SU-DHL-6 (cell line): ENCODE data around the gene LPCAT2.

Source experiments
- EZH2phosphoT487 ChIP-seq: fragments of 200-600 bp; sonication (generic), shearing (Covaris generic); conservative IDR thresholded peaks from 2 replicates; pipeline ENCODE4 v1.6.1; 2018; ENCODE audit warnings: mild to moderate bottlenecking, antibody characterized with exemption, low read length, moderate library complexity, mixed read lengths
- TF ChIP-seq, protein P1 (sequence below): fragments of 200-600 bp; sonication (generic); IDR thresholded peaks from one replicate; pipeline ENCODE4 v1.5.1; 2017; ENCODE audit warnings: antibody characterized with exemption, mild to moderate bottlenecking, low read length, moderate library complexity; ENCODE audit not compliant: insufficient read depth, poor library complexity, severe bottlenecking

DNA sequence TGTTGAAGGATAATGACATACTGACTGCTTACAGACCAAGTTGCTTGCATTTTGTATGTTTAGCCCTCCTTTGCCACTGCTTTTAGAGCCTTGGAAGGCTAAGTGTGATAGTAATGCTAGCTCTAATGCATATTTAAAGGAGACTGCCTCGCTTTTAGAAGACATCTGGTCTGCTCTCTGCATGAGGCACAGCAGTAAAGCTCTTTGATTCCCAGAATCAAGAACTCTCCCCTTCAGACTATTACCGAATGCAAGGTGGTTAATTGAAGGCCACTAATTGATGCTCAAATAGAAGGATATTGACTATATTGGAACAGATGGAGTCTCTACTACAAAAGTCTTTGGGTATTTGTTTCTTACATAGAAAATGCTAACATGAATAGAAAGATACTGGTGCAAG, 76.8 kb downstream of the LPCAT2 start:
- TF ChIP-seq, protein P1, sequence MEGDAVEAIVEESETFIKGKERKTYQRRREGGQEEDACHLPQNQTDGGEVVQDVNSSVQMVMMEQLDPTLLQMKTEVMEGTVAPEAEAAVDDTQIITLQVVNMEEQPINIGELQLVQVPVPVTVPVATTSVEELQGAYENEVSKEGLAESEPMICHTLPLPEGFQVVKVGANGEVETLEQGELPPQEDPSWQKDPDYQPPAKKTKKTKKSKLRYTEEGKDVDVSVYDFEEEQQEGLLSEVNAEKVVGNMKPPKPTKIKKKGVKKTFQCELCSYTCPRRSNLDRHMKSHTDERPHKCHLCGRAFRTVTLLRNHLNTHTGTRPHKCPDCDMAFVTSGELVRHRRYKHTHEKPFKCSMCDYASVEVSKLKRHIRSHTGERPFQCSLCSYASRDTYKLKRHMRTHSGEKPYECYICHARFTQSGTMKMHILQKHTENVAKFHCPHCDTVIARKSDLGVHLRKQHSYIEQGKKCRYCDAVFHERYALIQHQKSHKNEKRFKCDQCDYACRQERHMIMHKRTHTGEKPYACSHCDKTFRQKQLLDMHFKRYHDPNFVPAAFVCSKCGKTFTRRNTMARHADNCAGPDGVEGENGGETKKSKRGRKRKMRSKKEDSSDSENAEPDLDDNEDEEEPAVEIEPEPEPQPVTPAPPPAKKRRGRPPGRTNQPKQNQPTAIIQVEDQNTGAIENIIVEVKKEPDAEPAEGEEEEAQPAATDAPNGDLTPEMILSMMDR, result no peak
- TF ChIP-seq EZH2phosphoT487, result no peak
